Measurements from ENCODE around the gene DNAJC16.

GRCh38 chr1:15492596-15492995 lies 34.1 kb upstream of the DNAJC16 start:
- no peak for TF ChIP-seq POLR2A (IDR thresholded peaks at IDR 0.05)
- TF ChIP-seq, protein P1, sequence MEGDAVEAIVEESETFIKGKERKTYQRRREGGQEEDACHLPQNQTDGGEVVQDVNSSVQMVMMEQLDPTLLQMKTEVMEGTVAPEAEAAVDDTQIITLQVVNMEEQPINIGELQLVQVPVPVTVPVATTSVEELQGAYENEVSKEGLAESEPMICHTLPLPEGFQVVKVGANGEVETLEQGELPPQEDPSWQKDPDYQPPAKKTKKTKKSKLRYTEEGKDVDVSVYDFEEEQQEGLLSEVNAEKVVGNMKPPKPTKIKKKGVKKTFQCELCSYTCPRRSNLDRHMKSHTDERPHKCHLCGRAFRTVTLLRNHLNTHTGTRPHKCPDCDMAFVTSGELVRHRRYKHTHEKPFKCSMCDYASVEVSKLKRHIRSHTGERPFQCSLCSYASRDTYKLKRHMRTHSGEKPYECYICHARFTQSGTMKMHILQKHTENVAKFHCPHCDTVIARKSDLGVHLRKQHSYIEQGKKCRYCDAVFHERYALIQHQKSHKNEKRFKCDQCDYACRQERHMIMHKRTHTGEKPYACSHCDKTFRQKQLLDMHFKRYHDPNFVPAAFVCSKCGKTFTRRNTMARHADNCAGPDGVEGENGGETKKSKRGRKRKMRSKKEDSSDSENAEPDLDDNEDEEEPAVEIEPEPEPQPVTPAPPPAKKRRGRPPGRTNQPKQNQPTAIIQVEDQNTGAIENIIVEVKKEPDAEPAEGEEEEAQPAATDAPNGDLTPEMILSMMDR (IDR thresholded peaks at IDR 0.05), result no peak
